Activated gamma-delta T cell (primary cell): ENCODE results near the gene HOXD11.

Experiments used
- DNase-seq: peaks from one replicate; lab custom pipeline; 2025; lab: John Stamatoyannopoulos, UW

Gene HOXD11

DNA sequence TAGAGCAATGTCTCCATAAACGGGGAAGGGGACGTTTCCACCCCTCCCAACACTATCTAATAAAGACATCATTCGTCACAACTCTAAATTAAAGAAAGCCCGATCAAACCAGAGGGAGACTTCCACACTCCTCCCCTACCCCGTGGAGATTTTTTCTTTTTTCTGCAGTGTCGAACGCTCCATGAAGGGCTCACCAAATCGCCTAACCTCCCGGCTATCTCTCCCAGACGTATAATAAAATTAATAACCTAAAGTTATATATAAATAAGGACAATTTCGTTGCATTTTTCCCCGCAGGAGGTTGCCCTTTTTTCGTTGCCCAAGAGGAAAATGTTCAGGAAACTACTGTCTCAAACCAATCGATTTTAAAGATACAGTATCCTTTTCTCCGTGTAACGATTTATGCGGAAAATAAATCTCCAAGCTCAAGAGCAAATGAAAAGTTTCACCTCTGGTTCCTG is 25.7 kb upstream of the HOXD11 start:
- no peak for DNase-seq

DNA sequence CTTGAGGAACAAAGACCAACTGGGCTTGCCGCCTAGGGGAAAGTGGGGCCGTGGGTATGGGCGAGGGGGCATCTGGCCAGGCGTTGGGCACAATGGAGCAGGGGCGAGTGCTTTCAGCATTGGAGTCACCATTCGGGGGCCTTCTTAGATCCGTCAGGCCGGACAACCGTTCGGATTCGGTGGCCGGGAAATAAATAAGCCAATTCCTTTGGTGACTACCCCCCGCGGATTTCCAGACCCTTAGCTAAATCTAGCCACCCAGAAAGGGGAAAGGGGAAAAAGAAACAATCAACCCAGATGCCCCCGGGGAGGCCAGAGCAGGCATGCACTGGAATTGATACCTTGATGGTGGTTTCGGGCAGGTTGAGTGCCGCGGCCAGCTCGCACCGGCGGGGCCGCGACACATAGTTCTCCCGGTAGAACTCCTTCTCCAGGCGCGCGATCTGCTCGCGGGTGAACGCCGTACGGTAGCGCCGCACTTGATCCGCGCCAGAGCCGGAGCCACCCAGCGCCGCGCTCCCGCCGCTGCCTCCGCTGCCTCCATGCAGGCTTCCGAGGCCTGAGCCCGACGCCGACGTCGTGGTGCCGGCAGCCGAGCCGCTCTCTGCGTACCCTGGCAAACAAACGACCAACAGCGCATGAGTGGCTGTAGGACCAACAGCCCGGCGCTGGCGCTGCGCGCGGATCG is 25.1 kb upstream of the HOXD11 start:
- no peak for DNase-seq

GRCh38 chr2:176082525-176082823 is 24.6 kb upstream of the HOXD11 start:
- DNase-seq, result no peak

DNA sequence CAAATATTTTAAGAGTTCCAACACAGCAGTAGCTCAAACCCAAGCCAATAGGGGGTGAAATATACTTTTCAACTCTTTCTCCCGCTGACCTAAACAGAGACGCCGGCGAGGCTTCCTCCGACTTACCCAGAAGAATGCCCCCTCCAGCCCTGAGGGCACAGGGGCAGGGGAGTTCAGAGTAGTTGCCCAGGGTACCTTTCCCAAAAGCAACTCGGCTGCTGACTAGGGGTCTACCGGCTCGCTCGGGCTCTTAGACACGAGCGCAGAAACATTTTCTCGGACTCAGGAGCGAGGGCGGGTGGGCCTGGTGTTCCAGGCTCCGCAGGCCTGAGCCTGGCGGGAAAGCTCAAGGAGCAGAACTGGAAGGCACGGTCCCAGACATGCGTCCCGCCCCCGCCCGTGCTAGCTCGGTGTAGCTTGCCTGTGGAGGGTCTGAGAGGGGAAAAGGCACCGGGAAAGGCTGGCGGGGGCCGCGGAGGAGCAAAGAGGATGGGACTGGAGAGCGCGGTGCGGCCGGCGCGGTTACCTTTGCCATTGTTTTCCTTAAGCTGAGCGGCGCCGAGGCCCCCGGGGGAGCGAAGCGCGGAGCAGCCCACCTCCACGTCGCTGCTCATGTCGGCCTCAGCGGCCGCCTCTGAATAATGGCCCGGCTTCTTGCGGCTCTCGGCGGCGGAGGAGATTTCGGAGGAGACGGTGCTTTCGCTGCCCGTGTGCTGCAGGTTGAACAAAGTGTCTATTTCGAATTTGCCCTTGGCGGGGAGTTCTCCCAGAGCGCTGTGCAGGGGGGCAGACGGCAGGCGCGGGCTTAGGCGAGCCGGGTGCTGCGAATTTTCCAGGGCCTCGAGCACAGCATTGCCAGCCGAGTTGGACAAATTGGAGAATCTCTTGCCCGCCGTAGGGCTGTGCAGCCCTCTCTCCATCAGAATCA is 24.0 kb upstream of the HOXD11 start:
- DNase-seq, result no peak

DNA sequence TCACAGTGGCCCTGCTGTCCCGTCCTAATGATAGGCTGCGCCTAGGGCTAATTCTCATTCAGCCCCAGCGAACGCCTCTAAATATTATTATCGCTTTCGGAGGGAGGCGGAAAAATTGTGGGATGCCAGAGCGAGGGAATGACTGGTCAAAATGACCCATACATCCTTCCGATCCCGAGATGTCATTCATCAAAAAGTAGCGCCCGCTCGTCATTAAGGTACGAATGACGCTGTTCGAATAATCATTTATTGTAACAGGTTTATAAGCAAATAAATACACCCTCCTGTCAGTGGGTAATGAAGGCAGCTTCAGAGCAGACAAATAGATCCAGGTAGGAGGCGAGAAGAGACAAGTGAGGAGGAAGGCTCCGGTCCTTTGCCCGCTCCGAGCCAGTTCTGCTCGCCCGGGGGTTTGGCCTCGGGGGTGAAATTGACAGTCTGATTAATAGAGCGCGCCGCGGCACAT is 23.3 kb upstream of the HOXD11 start, which contains the start of gene EVX2:
Gene EVX2, minus strand, starts transcription at position 167 of the 466 bp plus-strand sequence. CDS start 186 bp downstream, outside the sequence.
- DNase-seq, result no peak

DNA sequence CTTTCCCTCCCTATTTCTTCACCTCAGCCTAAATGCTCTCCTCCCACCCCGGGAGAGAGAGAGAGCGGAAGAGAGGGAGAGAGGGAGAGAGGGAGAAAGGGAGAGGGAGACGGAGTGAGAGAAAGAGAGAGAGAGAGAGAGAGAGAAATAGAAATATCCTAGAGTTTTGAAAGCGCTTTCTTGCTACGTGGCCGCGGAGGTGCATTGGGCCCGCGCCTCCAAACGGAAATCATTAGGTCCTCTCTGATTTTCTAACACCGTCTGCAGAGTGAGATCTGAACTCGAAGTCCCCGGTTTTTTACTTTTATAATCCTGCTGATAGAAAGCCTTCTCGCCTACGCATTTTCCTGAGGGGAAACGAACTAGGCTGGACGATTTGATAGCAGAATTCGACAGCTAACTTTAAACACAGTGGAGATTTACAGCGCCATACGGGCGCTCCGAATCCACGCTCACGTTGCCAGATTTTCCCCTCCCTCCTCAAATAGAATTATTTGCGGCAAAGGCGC is 22.4 kb upstream of the HOXD11 start:
- no peak for DNase-seq

DNA sequence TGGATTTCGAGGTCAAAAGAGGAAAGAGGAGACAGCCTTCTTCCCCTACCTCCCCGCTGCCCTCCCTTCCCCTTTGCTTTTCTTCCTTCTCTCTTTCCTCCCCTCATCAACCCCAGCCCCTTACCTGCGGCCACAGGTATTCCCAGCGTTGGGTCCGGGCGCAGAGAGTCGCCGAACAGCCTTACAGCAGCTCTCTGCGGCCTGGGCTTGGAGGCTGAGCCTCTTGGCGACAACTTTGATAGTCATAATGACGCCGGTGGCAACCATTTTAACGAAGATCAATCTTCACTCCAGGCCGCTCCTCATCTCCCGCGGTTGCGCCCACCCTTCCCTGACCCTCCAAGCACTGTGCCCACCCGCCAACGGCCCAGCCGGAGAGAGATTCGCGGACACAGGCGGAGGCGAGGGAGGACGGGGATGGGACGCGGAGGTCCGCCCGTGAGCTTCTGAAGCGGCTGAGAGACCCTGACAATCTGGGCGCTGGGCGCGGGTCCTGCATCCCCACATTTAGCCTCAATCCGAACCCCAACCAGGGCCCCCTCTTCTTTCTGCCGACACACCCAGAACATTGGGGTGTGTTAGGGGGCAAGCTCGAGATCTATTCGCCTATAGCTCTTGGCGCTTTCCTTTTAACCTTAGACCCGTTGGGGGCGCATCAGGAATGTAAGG is 21.8 kb upstream of the HOXD11 start:
- DNase-seq, result no peak

GRCh38 chr2:176085861-176086771 is 21.0 kb upstream of the HOXD11 start:
- no peak for DNase-seq

- no peak for DNase-seq
Measured at GRCh38 chr2:176087330-176088047, 19.6 kb upstream of the HOXD11 start.

DNA sequence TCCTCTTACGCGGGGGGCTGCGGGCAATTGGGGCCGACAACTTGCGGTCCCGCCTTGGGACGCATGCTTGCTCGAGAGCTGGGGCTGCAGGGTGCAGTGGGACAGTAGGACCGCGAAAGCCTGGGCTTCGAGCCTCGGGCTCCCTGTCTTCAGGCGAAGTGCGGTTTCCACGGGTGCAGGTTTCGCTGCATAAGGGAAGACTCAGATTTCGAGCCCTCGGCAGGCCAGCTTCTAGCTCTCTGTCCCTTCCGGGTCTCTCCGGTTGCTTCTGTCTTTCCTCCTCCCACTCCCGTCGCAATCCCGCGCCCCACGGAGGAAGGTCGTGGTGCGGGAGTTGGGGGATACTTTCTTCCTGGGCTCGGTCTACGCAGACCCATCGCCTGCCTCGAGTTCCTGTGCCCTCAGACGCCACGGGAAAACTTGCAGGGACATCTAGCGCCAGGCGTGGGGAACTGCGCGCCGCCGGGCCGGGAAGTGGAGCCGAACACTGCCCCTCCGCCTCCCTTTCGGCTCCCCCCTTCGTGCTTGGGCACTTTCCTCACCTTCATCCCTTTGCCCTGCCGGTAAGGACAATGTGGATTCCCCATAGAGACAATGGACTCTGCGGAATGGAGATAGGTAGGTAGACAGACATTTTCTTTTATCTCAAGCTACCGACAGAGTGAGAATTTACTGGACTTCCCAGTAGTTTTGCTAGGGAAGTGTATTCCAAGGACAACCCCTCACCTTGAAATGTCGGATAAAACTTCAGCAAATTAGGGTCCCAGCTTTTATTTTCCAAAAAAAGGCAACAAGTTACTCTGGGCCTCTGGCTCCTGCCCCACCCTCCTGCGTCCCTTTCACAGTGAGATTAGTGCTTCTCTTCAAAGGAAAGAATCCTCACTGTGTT is 18.8 kb upstream of the HOXD11 start:
- DNase-seq, result no peak

GRCh38 chr2:176088937-176089842 is 17.9 kb upstream of the HOXD11 start:
- no peak for DNase-seq

GRCh38 chr2:176089843-176090395 is 17.2 kb upstream of the HOXD11 start:
- DNase-seq, result no peak

DNA sequence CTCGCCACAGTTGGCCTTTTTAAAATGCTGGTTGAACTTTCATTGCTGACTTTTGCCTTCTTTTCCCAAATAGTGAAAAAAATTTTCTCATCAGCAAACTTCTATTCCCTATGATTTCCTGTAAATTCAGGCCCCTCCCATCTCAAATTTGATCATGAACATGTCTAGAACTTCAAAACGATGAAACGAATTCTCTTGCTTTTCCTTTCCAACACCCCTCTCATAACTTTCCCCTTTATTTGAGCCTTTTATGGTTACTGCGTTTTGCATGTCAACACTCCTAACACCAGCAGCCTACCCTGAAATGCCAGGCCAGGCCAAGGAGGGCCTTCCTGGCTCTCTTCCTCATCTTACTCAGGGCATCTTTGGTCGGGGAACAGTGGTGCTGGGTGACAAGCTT is 16.2 kb upstream of the HOXD11 start:
- no peak for DNase-seq

- no peak for DNase-seq
Measured at GRCh38 chr2:176091329-176092258, 15.5 kb upstream of the HOXD11 start.

DNA sequence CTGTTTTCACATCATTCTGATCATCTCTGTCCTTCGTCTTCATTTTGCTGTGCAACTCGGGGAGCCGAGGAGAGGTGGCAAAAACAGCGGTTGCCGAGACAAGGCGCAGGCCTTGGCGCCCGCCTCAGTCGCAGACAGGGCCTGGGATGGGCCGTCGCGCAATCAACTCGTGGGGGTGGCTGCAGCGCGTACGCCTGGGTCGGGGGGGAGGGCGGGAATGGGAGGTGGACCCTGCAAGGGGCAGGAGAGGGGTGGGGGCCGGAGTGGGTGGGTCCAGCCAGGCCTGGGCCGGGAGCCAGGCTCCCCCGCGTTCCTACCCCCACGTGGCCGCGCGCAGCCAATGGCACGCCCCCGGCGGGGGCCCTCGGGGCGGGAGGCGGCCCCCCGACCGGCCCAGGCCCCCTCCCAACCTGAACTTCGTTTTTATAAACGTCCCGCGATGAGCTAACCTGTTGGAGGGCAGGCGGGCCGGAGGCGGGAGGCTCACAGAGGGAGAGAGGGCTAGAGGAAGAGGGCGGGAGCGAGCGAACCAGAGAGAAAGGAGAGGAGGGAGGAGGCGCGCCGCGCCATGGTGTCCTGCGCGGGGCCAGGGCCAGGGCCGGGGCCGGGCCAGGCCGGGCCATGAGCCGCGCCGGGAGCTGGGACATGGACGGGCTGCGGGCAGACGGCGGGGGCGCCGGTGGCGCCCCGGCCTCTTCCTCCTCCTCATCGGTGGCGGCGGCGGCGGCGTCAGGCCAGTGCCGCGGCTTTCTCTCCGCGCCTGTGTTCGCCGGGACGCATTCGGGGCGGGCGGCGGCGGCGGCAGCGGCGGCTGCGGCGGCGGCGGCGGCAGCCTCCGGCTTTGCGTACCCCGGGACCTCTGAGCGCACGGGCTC is 14.6 kb upstream of the HOXD11 start, which contains the start of gene HOXD13:
Gene HOXD13, plus strand, starts transcription at position 452 of the 875 bp plus-strand sequence. Its CDS starts 170 bp downstream, at position 622.
- no peak for DNase-seq
